Suprapubic skin (tissue), 4 donors: ENCODE measurements around the gene RNF13. TPM values are rescaled to one million over a fixed set of nuclear protein-coding genes. Genes with fewer than 3 reads are reported as not detected.

Experiments
- DNase-seq, 2 donors: peaks; one replicate each; pipeline ENCODE4 v3.0.0-alpha.2; 2019; ENCODE audit warnings: low spot score in 2 of 2
- H3K27ac ChIP-seq: fragments of 200-600 bp; sonication (generic); one replicate; pipeline ENCODE4 v1.5.1; 2019
- H3K27me3 ChIP-seq: fragments of 200-600 bp; sonication (generic); one replicate; pipeline ENCODE4 v1.5.1; 2019
- H3K36me3 ChIP-seq: fragments of 200-600 bp; sonication (generic); one replicate; pipeline ENCODE4 v1.5.1; 2019
- H3K4me1 ChIP-seq: fragments of 200-600 bp; sonication (generic); one replicate; pipeline ENCODE4 v1.5.1; 2019
- H3K4me3 ChIP-seq: fragments of 200-600 bp; sonication (generic); one replicate; pipeline ENCODE4 v1.5.1; 2019; ENCODE audit warnings: mild to moderate bottlenecking
- H3K9me3 ChIP-seq: fragments of 200-600 bp; sonication (generic); one replicate; pipeline ENCODE4 v1.5.1; 2019
- CTCF ChIP-seq, 2 donors: fragments of 200-600 bp in 1 of 2; fragments of 450-650 bp in 1 of 2; sonication (generic) in 1 of 2; IDR thresholded peaks; one replicate each; pipeline ENCODE4 v1.5.1; 2016 to 2019; ENCODE audit warnings: antibody characterized with exemption in 2 of 2, mild to moderate bottlenecking in 1 of 2, moderate library complexity in 1 of 2
- EP300 ChIP-seq: sonication (generic); formaldehyde crosslinking; IDR thresholded peaks from one replicate; pipeline ENCODE4 v1.6.1; 2017; ENCODE audit warnings: antibody characterized with exemption
- POLR2A ChIP-seq, 2 donors: fragments of 450-650 bp; IDR thresholded peaks; one replicate each; pipeline ENCODE4 v1.6.1; 2017; ENCODE audit warnings: antibody characterized with exemption in 2 of 2, mild to moderate bottlenecking in 2 of 2, moderate library complexity in 2 of 2
- POLR2AphosphoS5 ChIP-seq, 3 donors: sonication (generic); formaldehyde crosslinking; IDR thresholded peaks; one replicate each; pipeline ENCODE4 v1.6.1; 2017; ENCODE audit warnings: antibody characterized with exemption in 3 of 3
- WGBS: methylation state at CpG from one replicate; pipeline ENCODE4 v1.1.5; 2018; 5-methylcytosine and 5-hydroxymethylcytosine counted together
- total RNA-seq, 4 donors: library from RNA; depleted of rRNA; stranded (reverse); fragments of >200 nt; gene quantifications; one replicate each; pipeline ENCODE4 v1.1.0, GENCODE V29; 2016

Gene RNF13
- total RNA-seq, 4 donors from 2014 or later, result 52.1 to 78.9 (median 73.7) TPM

GRCh38 chr3:149845570-149846244 lies 32.7 kb downstream of the RNF13 start:
- TF ChIP-seq POLR2A (IDR thresholded peaks at IDR 0.05) (no peak), CTCF (IDR thresholded peaks at IDR 0.05) (no peak), EP300 (no peak), POLR2AphosphoS5 (IDR thresholded peaks at IDR 0.05) (no peak)
- no peak overlapping the region for H3K4me3 ChIP-seq
- no peaks in the 10 kb centered on the region for H3K9me3 ChIP-seq
- WGBS, result 94% methylated on average over 1 of the region's 1 CpG
- no peaks in the 10 kb centered on the region for H3K27me3 ChIP-seq
- DNase-seq, result no peak
- H3K36me3 ChIP-seq, result peaks cover 9% of the 10 kb centered on the region
- H3K4me1 ChIP-seq, result peaks cover 9% of the 10 kb centered on the region
- no peak overlapping the region for H3K27ac ChIP-seq

GRCh38 chr3:149848238-149848637 lies 35.2 kb downstream of the RNF13 start:
- Histone ChIP-seq H3K27ac (no peak overlapping the region), H3K36me3 (peaks cover 15% of the 10 kb centered on the region), H3K9me3 (no peaks in the 10 kb centered on the region), H3K4me3 (no peak overlapping the region), H3K27me3 (no peaks in the 10 kb centered on the region), H3K4me1 (peaks cover 8% of the 10 kb centered on the region)
- TF ChIP-seq POLR2AphosphoS5 (IDR thresholded peaks at IDR 0.05), result no peak
- TF ChIP-seq EP300, result no peak
- no peak for TF ChIP-seq CTCF (IDR thresholded peaks at IDR 0.05)
- TF ChIP-seq POLR2A (IDR thresholded peaks at IDR 0.05), result no peak
- DNase-seq, result no peak
- WGBS, result 77% methylated on average over 1 of the region's 1 CpG

DNA sequence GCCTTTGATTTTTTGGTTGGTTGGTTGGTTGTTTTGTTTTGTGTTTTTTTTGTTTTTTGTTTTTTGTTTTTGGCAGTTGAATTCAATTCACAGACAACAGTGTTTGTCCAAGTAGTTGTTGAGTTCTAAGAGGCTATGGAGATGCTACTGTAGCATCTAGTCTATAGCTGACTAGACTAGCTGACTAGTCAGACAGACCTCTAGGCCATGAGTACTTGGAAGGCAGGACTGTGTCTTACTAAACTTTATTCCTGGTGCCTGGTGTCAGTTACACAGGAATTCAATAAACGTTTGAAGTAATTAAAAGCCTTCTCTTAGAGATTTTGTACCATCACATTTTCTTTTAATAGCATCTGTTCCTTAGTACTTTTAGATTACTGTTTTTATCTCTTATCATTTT lies 35.7 kb downstream of the RNF13 start:
- no peaks in the 10 kb centered on the region for H3K9me3 ChIP-seq
- H3K4me1 ChIP-seq, result peaks cover 8% of the 10 kb centered on the region
- no peak for TF ChIP-seq CTCF (IDR thresholded peaks at IDR 0.05)
- TF ChIP-seq EP300, result no peak
- TF ChIP-seq POLR2AphosphoS5 (IDR thresholded peaks at IDR 0.05), result no peak
- TF ChIP-seq POLR2A (IDR thresholded peaks at IDR 0.05), result no peak
- H3K4me3 ChIP-seq, result no peak overlapping the region
- WGBS, result 66% methylated on average over 1 of the region's 1 CpG
- peaks cover 16% of the 10 kb centered on the region for H3K36me3 ChIP-seq
- H3K27me3 ChIP-seq, result no peaks in the 10 kb centered on the region
- DNase-seq, result no peak
- H3K27ac ChIP-seq, result no peak overlapping the region

DNA sequence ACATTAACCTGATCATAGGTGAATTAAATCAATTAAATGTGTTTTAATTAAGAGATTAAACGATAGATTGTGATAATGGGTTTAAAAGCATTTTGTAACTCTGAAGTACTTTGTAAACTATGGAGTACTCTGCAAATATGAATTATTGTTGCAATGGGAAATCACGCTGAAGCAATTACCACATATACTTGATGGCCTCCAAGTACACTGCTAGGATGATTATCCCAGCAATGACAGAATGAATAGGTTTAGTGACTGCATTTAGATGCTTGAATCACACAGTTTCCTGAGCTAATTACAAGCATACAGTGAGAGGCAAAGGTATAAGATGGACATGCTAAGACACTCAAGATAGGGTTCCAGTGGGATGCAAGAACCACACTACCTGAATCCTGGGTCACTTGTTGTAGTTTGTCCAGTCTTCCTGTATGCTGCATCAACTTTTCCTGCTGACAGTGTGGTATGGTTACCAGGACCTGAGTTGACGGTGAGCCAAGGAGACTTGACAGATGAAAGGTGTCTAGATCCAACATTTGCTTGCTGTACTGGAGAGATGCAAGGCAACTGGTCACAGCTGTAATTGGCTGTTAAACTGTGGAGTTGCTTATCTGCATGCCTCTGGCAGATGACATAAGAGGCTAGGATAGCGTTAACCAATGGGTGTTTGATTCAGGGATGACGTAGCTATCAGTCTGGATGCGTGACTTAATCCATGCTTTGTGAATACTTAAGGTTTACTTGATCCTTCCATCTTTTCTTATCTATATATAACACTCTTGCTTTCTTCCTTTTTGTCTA lies 38.0 kb downstream of the RNF13 start:
- no peak overlapping the region for H3K27ac ChIP-seq
- TF ChIP-seq POLR2AphosphoS5 (IDR thresholded peaks at IDR 0.05) (no peak), EP300 (no peak), POLR2A (IDR thresholded peaks at IDR 0.05) (no peak), CTCF (IDR thresholded peaks at IDR 0.05) (no peak)
- no peaks in the 10 kb centered on the region for H3K4me1 ChIP-seq
- 84% methylated on average over 6 of the region's 6 CpGs for WGBS
- no peak overlapping the region for H3K4me3 ChIP-seq
- no peaks in the 10 kb centered on the region for H3K27me3 ChIP-seq
- peaks cover 36% of the 10 kb centered on the region for H3K36me3 ChIP-seq
- no peak for DNase-seq
- H3K9me3 ChIP-seq, result no peaks in the 10 kb centered on the region

GRCh38 chr3:149858911-149859310 lies 45.9 kb downstream of the RNF13 start:
- TF ChIP-seq EP300 (no peak), POLR2AphosphoS5 (IDR thresholded peaks at IDR 0.05) (no peak), POLR2A (IDR thresholded peaks at IDR 0.05) (no peak), CTCF (IDR thresholded peaks at IDR 0.05) (no peak)
- DNase-seq, result no peak
- no peaks in the 10 kb centered on the region for H3K9me3 ChIP-seq
- H3K27me3 ChIP-seq, result no peaks in the 10 kb centered on the region
- WGBS, result 75% methylated on average over 2 of the region's 2 CpGs
- peaks cover 36% of the 10 kb centered on the region for H3K36me3 ChIP-seq
- H3K4me3 ChIP-seq, result no peak overlapping the region
- H3K4me1 ChIP-seq, result no peaks in the 10 kb centered on the region
- H3K27ac ChIP-seq, result no peak overlapping the region
